ENCODE results near the gene HMGN2.

HMGN2 gene

GRCh38 chr1:26522073-26522472, 49.8 kb downstream of the HMGN2 start:
- ATAC-seq = no peak

DNA sequence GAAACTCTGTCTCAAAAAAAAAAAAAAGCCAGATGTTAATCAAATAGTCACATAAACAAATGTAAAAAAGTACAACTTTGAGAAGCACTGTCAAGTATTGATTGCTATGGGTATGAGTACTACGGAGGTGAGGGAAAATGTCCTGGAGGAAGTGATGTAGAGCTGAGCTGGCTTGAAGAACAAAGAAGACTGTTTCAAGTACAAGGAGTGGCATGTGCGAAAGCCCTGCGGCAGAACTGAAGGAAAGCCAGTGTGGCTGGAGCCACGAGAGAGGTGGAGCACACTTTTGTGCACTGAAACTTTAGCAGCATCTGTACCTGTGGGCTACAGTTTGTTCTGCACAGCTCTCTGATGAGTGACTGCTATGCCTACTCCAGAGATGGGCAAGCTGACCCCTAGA, 51.9 kb downstream of the HMGN2 start:
- TF ChIP-seq PPARA (CRISPR knock-in tag; IDR thresholded peaks at IDR 0.05; ENCODE audit: borderline replicate concordance) = no peak
- TF ChIP-seq ISL1 (CRISPR knock-in tag; IDR thresholded peaks at IDR 0.05) = no peak
- TF ChIP-seq ZNF70 (CRISPR knock-in tag; IDR thresholded peaks at IDR 0.05) = no peak
- no peak for TF ChIP-seq ZNF565 (CRISPR knock-in tag; conservative IDR thresholded peaks at IDR 0.05; ENCODE audit: low read depth)
- no peak for TF ChIP-seq ZFP3 (CRISPR knock-in tag; IDR thresholded peaks at IDR 0.05)
- TF ChIP-seq ZC3H10 (CRISPR knock-in tag; IDR thresholded peaks at IDR 0.05) = no peak
- TF ChIP-seq POU6F1 (CRISPR knock-in tag; IDR thresholded peaks at IDR 0.05; ENCODE audit: borderline replicate concordance, low read depth) = no peak
- TF ChIP-seq, protein P1, sequence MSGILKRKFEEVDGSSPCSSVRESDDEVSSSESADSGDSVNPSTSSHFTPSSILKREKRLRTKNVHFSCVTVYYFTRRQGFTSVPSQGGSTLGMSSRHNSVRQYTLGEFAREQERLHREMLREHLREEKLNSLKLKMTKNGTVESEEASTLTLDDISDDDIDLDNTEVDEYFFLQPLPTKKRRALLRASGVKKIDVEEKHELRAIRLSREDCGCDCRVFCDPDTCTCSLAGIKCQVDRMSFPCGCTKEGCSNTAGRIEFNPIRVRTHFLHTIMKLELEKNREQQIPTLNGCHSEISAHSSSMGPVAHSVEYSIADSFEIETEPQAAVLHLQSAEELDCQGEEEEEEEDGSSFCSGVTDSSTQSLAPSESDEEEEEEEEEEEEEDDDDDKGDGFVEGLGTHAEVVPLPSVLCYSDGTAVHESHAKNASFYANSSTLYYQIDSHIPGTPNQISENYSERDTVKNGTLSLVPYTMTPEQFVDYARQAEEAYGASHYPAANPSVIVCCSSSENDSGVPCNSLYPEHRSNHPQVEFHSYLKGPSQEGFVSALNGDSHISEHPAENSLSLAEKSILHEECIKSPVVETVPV (CRISPR knock-in tag; IDR thresholded peaks at IDR 0.05) = no peak
- no peak for TF ChIP-seq ARNTL (CRISPR knock-in tag; IDR thresholded peaks at IDR 0.05; ENCODE audit: borderline replicate concordance, low read depth)
- no peak for ATAC-seq

More at GRCh38 chr1:26522073-26522472, 49.8 kb downstream of the HMGN2 start:
- TF ChIP-seq TCF4 (CRISPR knock-in tag; IDR thresholded peaks at IDR 0.05; ENCODE audit: borderline replicate concordance) (no peak), PATZ1 (CRISPR knock-in tag; IDR thresholded peaks at IDR 0.05; ENCODE audit: borderline replicate concordance) (no peak), PPARA (CRISPR knock-in tag; IDR thresholded peaks at IDR 0.05; ENCODE audit: borderline replicate concordance) (no peak), ISL1 (CRISPR knock-in tag; IDR thresholded peaks at IDR 0.05) (no peak), ARNTL (CRISPR knock-in tag; IDR thresholded peaks at IDR 0.05; ENCODE audit: borderline replicate concordance, low read depth) (no peak), SNAI2 (CRISPR knock-in tag; IDR thresholded peaks at IDR 0.05) (no peak), TSHZ2 (CRISPR knock-in tag; IDR thresholded peaks at IDR 0.05) (no peak), ESRRG (CRISPR knock-in tag; IDR thresholded peaks at IDR 0.05) (no peak)

Data from SK-N-SH treated with all-trans-retinoic acid at 6 μM for 48 hours (cell line).